MM.1S (cell line): ENCODE measurements around the gene NBAS.

Experiments
- DNase-seq: peaks from one replicate; pipeline ENCODE4 v3.0.0-alpha.2; 2015
- H2AFZ ChIP-seq: fragments of 300-600 bp; sonication (generic); 2 replicates; pipeline ENCODE4 v1.6.0; 2016; ENCODE audit warnings: antibody characterized with exemption, low read length
- H3F3A ChIP-seq: fragments of 300-600 bp; sonication (generic); 2 replicates; pipeline ENCODE4 v1.6.1; 2016; ENCODE audit warnings: mild to moderate bottlenecking, antibody characterized with exemption, low read length, moderate library complexity, mixed read lengths; ENCODE audit not compliant: insufficient read depth
- H3K27ac ChIP-seq: fragments of 300-600 bp; sonication (generic); 2 replicates; pipeline ENCODE4 v1.5.1; 2016; ENCODE audit warnings: mild to moderate bottlenecking, low read length
- H3K27me3 ChIP-seq: fragments of 300-600 bp; sonication (generic); replicated peaks from 2 replicates; pipeline ENCODE4 v1.6.0; 2016; ENCODE audit warnings: low read length; ENCODE audit not compliant: insufficient read depth
- H3K36me3 ChIP-seq: fragments of 300-600 bp; sonication (generic); replicated peaks from 2 replicates; pipeline ENCODE4 v1.6.1; 2016; ENCODE audit warnings: mild to moderate bottlenecking, low read length, mixed read lengths; ENCODE audit not compliant: insufficient read depth
- H3K4me1 ChIP-seq: fragments of 300-600 bp; sonication (generic); 2 replicates; pipeline ENCODE4 v1.6.1; 2016; ENCODE audit warnings: low read length, mixed read lengths
- H3K4me2 ChIP-seq: fragments of 300-600 bp; sonication (generic); 2 replicates; pipeline ENCODE4 v1.6.0; 2016; ENCODE audit warnings: low read depth, low read length
- H3K4me3 ChIP-seq: fragments of 300-600 bp; sonication (generic); 2 replicates; pipeline ENCODE4 v1.5.1; 2016; ENCODE audit warnings: low read length, mixed read lengths
- H3K79me2 ChIP-seq: fragments of 300-600 bp; sonication (generic); 2 replicates; pipeline ENCODE4 v1.6.1; 2016; ENCODE audit warnings: mixed run types, low read length, mixed read lengths
- H3K9ac ChIP-seq: fragments of 300-600 bp; sonication (generic); 2 replicates; pipeline ENCODE4 v1.6.1; 2016; ENCODE audit warnings: low read length, mixed read lengths
- H3K9me2 ChIP-seq: fragments of 300-600 bp; sonication (generic); replicated peaks from 2 replicates; pipeline ENCODE4 v1.6.1; 2016; ENCODE audit warnings: mild to moderate bottlenecking, low read length, mixed read lengths; ENCODE audit not compliant: insufficient read depth
- H3K9me3 ChIP-seq: fragments of 300-600 bp; sonication (generic); replicated peaks from 2 replicates; pipeline ENCODE4 v1.6.1; 2016; ENCODE audit warnings: mild to moderate bottlenecking, low read length, mixed read lengths; ENCODE audit not compliant: insufficient read depth
- H4K20me1 ChIP-seq: fragments of 300-600 bp; sonication (generic); 2 replicates; pipeline ENCODE4 v1.6.1; 2016; ENCODE audit warnings: mild to moderate bottlenecking, low read length, moderate library complexity, mixed read lengths; ENCODE audit not compliant: insufficient read depth
- EZH2 ChIP-seq: fragments of 300-600 bp; sonication (generic); optimal IDR thresholded peaks from 2 replicates; pipeline ENCODE3; 2017; ENCODE audit warnings: low read depth, mild to moderate bottlenecking, antibody characterized with exemption, low read length, mixed read lengths
- EZH2phosphoT487 ChIP-seq: fragments of 300-600 bp; sonication (generic); IDR thresholded peaks from 2 replicates; pipeline ENCODE4 v1.6.1; 2018; ENCODE audit warnings: antibody characterized with exemption, low read length
- TF ChIP-seq, protein P1 (sequence below): fragments of 300-600 bp; sonication (generic); IDR thresholded peaks from 2 replicates; pipeline ENCODE4 v1.5.1; 2016; ENCODE audit warnings: antibody characterized with exemption, low read length, mixed read lengths

NBAS gene

DNA sequence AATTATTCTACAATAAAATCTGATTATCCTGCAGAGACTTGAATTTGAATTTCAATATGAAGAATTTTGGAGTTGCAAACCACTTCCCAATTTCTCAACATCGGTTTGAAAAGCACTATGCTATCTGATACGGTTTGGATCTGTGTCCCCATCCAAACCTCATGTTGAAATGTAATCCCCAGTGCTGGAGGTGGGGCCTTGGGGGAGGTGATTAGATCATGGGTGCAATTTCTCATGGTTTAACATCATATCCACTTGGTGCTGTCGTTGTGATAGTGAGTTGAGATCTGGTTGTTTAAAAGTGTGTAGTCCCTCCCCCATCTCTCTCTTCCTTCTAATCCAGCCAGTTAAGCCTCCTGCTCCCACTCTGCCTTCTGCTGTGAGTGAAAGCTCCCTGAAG lies 205.7 kb downstream of the NBAS start:
- Histone ChIP-seq H3K4me1 (no peaks in the 10 kb centered on the region), H3K9ac (no peak overlapping the region), H2AFZ (no peak overlapping the region), H3K9me2 (no peaks in the 10 kb centered on the region), H3K27me3 (no peaks in the 10 kb centered on the region), H3K4me3 (no peak overlapping the region), H3F3A (no peaks in the 10 kb centered on the region), H3K27ac (no peak overlapping the region), H4K20me1 (no peaks in the 10 kb centered on the region), H3K79me2 (no peaks in the 10 kb centered on the region), H3K4me2 (no peak overlapping the region), H3K9me3 (no peaks in the 10 kb centered on the region), H3K36me3 (no peaks in the 10 kb centered on the region)
- DNase-seq, result no peak
- TF ChIP-seq EZH2phosphoT487, result no peak
- no peak for TF ChIP-seq EZH2
- TF ChIP-seq, protein P1, sequence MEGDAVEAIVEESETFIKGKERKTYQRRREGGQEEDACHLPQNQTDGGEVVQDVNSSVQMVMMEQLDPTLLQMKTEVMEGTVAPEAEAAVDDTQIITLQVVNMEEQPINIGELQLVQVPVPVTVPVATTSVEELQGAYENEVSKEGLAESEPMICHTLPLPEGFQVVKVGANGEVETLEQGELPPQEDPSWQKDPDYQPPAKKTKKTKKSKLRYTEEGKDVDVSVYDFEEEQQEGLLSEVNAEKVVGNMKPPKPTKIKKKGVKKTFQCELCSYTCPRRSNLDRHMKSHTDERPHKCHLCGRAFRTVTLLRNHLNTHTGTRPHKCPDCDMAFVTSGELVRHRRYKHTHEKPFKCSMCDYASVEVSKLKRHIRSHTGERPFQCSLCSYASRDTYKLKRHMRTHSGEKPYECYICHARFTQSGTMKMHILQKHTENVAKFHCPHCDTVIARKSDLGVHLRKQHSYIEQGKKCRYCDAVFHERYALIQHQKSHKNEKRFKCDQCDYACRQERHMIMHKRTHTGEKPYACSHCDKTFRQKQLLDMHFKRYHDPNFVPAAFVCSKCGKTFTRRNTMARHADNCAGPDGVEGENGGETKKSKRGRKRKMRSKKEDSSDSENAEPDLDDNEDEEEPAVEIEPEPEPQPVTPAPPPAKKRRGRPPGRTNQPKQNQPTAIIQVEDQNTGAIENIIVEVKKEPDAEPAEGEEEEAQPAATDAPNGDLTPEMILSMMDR, result no peak

DNA sequence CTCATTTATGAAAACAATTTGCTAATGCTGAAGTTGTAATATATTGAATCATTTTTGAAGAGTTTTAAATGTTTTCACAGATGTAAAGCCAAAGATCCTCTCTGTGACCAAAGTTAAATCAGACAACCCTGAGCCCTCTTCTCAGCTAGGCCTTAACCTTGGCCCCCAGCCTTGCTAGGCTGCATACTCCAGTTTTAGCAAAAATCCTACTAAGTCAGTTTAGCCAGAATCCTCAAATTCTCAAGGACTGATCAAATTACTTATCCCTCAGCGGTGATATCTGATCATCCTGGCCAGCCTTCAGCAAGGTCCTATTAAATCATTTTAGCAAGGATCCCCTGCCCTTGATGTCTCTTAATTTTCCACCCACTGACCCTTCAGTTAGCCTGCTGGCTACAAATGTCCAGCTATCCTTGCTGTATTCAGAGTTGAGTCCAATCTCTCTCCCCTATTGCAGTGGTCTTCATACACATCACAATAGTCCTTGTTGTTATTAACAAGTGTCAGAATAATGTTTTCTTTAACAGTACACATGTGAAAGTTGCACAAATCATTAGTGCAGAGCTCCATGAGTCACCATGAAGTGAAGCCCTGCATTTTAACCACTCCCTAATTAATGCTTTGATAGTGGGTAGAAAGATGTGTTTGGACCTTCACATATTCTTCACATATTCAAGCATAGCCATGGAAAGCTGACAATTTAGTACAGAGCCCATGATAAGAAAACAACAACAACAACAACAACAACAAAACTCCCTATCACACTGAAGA lies 206.4 kb downstream of the NBAS start:
- no peaks in the 10 kb centered on the region for H3K27me3 ChIP-seq
- no peak overlapping the region for H3K27ac ChIP-seq
- no peak for DNase-seq
- no peaks in the 10 kb centered on the region for H3K4me1 ChIP-seq
- no peak overlapping the region for H3K9ac ChIP-seq
- no peaks in the 10 kb centered on the region for H3K79me2 ChIP-seq
- no peaks in the 10 kb centered on the region for H3K36me3 ChIP-seq
- H3K9me3 ChIP-seq, result no peaks in the 10 kb centered on the region
- H3K9me2 ChIP-seq, result no peaks in the 10 kb centered on the region
- H4K20me1 ChIP-seq, result no peaks in the 10 kb centered on the region
- no peaks in the 10 kb centered on the region for H3F3A ChIP-seq
- H2AFZ ChIP-seq, result no peak overlapping the region
- H3K4me2 ChIP-seq, result no peak overlapping the region
- H3K4me3 ChIP-seq, result no peak overlapping the region
- no peak for TF ChIP-seq EZH2
- TF ChIP-seq, protein P1, result no peak
- no peak for TF ChIP-seq EZH2phosphoT487

DNA sequence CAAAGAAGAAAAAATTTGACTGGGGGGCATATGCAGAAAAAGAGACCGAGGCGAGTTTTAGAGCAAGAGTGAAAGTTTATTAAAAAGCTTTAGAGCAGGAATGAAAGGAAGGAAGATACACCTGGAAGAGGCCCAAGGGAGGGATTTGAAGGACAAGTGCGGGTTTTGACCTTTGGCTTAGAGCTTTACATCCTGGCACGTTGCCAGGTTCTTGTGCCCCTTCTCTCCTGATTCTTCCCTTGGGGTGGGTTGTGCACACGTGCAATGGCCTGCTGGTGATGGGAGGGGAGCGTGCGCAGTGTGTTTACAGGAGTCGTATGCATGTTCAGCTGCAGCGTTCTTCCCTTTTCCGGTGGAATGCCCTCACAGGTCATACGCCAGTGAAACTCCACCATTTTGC lies 208.8 kb downstream of the NBAS start:
- no peaks in the 10 kb centered on the region for H3K9me3 ChIP-seq
- no peak for TF ChIP-seq EZH2
- TF ChIP-seq, protein P1, result no peak
- no peak for TF ChIP-seq EZH2phosphoT487

More for the DNA sequence above, 208.8 kb downstream of the NBAS start:
- DNase-seq, result no peak
- Histone ChIP-seq H3K4me3 (no peak overlapping the region), H3K36me3 (no peaks in the 10 kb centered on the region), H3F3A (no peaks in the 10 kb centered on the region), H4K20me1 (no peaks in the 10 kb centered on the region), H2AFZ (no peak overlapping the region), H3K9ac (no peak overlapping the region), H3K27ac (no peak overlapping the region), H3K4me1 (no peaks in the 10 kb centered on the region), H3K9me2 (no peaks in the 10 kb centered on the region), H3K79me2 (no peaks in the 10 kb centered on the region), H3K4me2 (no peak overlapping the region), H3K27me3 (no peaks in the 10 kb centered on the region)
